Stimulated activated CD8-positive, alpha-beta memory T cell treated with anti-CD3 and anti-CD28 coated beads, Interleukin-12 subunit alpha, Interleukin-12 subunit beta, amount 100 ng/mL, for 24 hours (primary cell): Measurements from ENCODE around the gene CMTR2.
"Not testable (repeated sequence)": the region's sequence is repeated elsewhere in the genome, so short reads cannot be mapped to it uniquely, and the experiment has no call there.

ENCODE experiments used
- DNase-seq: peaks from one replicate; pipeline ENCODE4 v3.0.0-alpha.2; 2020; ENCODE audit errors: extremely low read depth

The CMTR2 gene

DNA sequence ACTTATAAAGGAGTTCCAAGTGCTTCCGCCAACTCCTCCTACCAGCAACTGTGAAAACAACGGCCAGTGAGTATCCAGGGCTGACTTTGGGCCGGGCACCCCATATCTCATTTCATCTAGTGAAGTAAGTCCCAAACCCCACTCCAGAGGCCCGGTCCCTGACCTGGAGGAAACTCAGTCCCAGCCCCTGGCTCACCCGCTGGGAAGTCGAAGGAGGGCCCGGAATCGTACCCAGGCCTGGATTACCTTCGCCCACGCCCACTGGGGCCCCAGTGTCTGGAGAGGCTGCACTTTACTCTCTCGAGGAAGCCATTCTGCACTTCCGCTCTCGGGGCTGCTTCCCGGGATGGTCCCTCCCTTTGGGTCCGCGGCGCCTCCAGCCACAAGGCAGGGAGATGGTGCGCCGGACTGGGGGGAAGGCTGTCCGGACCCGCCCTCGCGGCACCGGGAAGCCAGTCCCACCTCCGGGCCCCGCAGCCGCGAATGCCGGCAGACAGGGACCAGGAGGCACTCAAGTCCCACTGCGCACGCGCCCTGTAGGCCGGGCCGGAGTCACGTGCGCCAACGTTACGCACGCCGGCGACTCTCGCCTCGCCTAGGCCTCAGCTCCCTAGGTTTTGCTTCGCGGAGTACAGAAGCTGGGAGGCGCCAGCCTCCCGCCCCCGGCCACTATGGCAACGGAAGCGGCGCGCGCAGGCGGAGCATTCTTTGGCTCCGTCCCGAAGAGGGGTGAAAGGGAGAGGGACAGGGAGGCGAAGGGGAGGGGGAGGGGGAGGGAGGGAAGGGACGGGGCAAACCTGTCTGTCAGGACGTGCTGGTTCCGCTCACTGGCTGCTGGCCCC is at the start of gene CMTR2:
TSS of gene CMTR2 (minus strand) at position 513 of the 842 bp plus-strand sequence. CDS start 3,482 bp downstream, outside the sequence.
- DNase-seq: peak; percentile 82

GRCh38 chr16:71338632-71339031 is 49.4 kb upstream of the CMTR2 start:
- no peak for DNase-seq

DNA sequence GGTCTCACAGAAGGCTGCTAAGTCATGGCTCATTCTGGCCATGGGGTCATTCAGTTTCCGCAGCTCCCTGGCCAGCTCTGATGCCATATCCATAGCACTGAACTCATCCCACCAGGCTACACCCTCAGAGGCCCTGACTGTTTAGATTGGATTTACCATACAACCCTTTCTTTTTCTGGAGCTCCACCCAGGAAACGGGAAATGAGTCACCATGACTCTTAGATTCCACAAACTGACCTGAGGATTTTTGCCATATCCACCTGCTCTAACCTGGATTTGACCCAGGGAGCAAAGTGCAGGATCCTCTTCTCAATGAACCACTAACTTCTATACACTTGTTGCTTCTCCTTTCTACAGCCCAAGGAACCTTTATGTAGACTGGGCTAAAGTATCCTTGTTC is 49.0 kb upstream of the CMTR2 start:
- DNase-seq: no peak

- no peak for DNase-seq
These were observed 48.4 kb upstream of the CMTR2 start for GRCh38 chr16:71337631-71338030.

GRCh38 chr16:71328151-71328550 is 38.9 kb upstream of the CMTR2 start:
- DNase-seq: no peak

DNA sequence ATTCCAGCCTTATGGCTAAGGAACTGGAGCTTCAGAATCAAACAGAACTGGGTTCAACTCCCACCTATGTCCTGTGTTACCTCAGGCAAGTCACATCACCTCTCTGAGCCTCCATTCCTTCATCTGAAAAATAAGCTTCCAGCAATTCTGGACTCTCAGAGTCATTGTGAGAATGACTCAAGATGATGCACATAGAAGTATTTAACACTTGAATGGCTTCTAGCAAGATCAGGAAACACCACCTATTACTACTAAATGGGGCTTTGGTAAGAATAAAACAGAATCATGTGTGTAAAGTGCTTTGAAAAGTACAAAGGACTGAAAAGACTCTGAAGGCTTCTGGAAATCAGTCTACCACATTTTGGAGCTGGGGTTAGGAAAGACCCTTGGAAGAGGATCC is 38.5 kb upstream of the CMTR2 start:
- no peak for DNase-seq

DNA sequence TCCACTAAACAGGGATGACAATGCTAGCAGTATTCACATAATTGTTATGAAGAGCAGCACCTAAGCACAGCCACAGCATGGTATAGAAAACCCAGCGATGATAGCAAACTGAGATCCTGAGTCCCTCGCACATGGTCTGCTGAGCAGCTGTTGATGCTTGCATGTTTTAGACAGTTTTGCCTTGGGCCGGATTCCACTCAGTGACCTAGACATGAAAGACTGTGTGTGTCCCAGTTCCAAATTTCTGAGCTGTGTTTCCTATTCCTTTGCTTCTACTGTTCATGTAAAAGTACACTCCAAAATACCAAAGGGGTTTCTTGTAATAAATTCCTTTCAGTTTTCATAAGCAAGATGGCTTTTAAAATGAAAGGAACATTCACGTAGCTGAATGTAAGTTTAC is 30.8 kb upstream of the CMTR2 start:
- DNase-seq: no peak

GRCh38 chr16:71315269-71315668 is 26.1 kb upstream of the CMTR2 start:
- DNase-seq: no peak

GRCh38 chr16:71313591-71313990 is 24.4 kb upstream of the CMTR2 start:
- not testable (repeated sequence) for DNase-seq

- no peak for DNase-seq
These were observed 22.5 kb upstream of the CMTR2 start for GRCh38 chr16:71311553-71312158.

DNA sequence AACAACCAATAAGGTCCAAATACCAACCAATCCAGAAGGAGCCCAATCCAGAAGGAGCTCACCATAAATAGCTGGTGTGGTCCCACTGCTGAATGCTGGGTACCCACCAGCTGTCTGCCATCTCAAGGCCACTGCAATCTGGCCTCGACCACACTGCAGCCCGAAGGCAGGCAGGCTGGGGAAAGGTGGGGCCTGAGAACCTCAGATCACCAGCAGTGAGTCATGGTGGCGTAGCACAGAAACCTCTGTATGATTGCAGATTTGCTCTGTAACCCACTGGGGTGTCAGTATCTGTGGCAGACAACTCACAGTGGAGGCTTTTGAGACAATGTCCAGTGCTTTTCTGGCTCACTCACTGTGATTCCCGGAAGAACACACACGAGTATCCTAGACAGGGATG is 14.7 kb upstream of the CMTR2 start:
- no peak for DNase-seq

- DNase-seq: no peak
These were observed 8.1 kb upstream of the CMTR2 start for GRCh38 chr16:71297341-71297634.

- no peak for DNase-seq
These were observed 7.6 kb upstream of the CMTR2 start for GRCh38 chr16:71296584-71297340.

DNA sequence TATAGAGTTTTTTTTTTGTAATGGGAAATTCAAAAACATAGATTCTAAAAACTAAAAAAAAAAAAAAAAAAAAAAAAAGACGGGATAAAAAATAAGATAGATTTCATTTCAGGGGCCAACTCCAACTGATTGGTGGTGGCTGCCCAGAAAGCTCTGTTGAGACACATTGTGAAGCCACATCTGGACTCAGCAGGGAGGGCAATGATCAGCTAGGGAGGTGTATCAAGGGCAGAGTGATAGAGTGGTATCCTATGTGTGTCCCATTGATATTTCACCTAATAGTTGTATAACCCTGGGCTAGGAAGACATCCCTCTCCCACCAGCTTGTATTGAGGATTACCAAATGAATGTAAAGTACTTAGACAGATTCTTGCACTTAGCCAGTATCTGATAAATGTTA is 6.7 kb upstream of the CMTR2 start:
- no peak for DNase-seq

DNA sequence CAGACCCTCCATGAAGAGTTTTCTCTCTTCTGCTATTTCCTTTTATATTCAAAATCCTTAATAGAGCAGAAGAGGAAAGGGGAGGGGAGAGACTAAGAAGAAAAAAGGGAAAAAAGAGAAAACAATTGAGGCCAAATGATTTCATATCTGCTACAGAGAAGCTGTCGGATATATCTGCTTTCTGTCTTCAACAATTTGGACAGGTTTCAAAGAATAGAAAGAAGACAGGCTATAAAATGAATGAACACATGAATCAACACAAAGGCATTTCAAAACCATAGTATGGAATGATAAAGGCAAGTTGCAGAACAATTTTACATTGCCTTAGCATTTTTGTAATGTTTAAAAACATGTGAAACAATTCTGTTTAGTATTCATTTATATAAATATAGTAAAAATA is 4.7 kb upstream of the CMTR2 start:
- DNase-seq: no peak

DNA sequence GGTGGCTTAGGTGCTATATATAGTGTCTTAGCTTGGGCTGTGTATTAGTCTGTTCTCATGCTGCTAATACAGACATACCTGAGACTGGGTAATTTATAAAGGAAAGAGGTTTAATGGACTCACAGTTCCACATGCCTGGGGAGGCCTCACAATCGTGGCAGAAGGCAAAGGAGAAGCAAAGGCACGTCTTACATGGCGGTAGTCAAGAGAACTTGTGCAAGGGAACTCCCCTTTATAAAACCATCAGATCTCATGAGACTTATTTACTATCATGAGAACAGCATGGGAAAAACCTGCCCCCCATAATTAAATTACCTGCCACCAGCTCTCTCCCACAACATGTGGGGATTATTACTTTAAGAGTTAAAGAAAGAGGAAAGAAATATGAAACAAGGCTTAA is 2.9 kb upstream of the CMTR2 start:
- not testable (repeated sequence) for DNase-seq

- DNase-seq: no peak
These were observed 495 bp upstream of the CMTR2 start for GRCh38 chr16:71289732-71290062.

- no peak for DNase-seq
These were observed 672 bp downstream of the CMTR2 start for GRCh38 chr16:71288570-71288889.

DNA sequence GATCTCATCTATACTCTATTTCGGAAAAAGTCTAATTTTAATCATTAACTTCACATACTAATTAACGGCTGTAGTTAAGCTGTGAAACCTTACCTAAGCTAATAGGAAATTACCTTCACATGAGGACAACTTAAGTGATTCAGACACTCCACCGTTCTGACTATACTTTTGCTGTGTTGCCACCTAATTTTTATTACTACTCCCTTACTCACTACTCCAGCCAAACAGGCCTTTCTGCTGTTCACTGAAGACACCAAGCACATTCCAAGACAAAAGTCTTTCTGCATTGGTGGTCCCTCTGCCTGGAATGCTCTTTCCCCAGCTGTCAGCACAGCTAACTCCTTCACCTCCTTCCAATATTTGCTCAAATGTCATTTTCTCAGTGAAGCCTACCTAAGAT is 1.3 kb downstream of the CMTR2 start:
- DNase-seq: no peak

GRCh38 chr16:71287454-71287853 is 1.7 kb downstream of the CMTR2 start:
- no peak for DNase-seq

- DNase-seq: no peak
These were observed 5.6 kb downstream of the CMTR2 start for GRCh38 chr16:71283612-71284011.

DNA sequence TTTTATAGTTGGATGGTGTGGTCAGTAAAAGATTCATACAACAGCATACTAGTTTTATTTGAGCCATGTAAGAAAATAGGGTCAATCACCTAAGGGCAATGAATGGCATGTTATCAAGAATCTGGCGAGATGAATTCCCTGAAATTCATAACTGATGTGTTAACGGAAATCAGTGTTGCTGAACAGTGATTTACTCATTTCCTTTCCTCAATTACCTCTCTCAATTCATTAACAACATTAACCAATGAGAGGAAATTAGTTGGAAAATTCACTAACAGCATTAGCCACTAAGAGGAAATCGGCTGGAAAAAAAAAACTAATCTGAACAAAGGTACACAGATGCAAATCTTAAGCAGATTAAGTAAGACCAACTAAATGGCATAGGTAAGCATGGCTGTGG is 6.3 kb downstream of the CMTR2 start:
- DNase-seq: no peak
